Cardiac muscle cell (in vitro differentiated cells and primary cell): ENCODE measurements around the gene TPO. TPM values are rescaled to one million over a fixed set of nuclear protein-coding genes. Genes with fewer than 3 reads are reported as not detected.
A peak's percentile ranks its signal among the peaks of the same experiment; 100 is the strongest.

Source experiments
- DNase-seq, 2 donors: peaks; one replicate each; pipeline versions ENCODE4 v3.0.0 to v3.0.0-alpha.2; 2010 to 2017; ENCODE audit warnings: low read depth in 1 of 2, low spot score in 1 of 2
- H3K27ac ChIP-seq: fragments of 200-600 bp; sonication (generic); 2 replicates; pipeline ENCODE4 v1.5.1; 2016
- H3K27me3 ChIP-seq: fragments of 200-600 bp; sonication (generic); 2 replicates; pipeline ENCODE4 v1.6.0; 2016; ENCODE audit warnings: control low read depth
- H3K36me3 ChIP-seq: fragments of 200-600 bp; sonication (generic); 2 replicates; pipeline ENCODE4 v1.5.1; 2016; ENCODE audit warnings: control low read depth
- H3K4me1 ChIP-seq: fragments of 200-600 bp; sonication (generic); 2 replicates; pipeline ENCODE4 v1.8.1; 2017; ENCODE audit warnings: low read depth, mild to moderate bottlenecking, mixed run types
- H3K4me3 ChIP-seq: fragments of 200-600 bp; sonication (generic); 2 replicates; pipeline ENCODE4 v1.5.1; 2016; ENCODE audit warnings: mild to moderate bottlenecking
- H3K9me3 ChIP-seq: fragments of 200-600 bp; sonication (generic); 2 replicates; pipeline ENCODE4 v1.5.1; 2017; ENCODE audit warnings: low read depth, mild to moderate bottlenecking, control low read depth
- polyA plus RNA-seq: library from polyadenylated mRNA; unstranded; fragments of >200 nt; fragmentation: Nextera tagmentation; extraction: Ambion mirVana; gene quantifications from 2 replicates; pipeline ENCODE4 v1.2.1, GENCODE V29; 2016
- total RNA-seq: library from RNA; depleted of rRNA; stranded (reverse); fragments of >200 nt; gene quantifications from 2 replicates; pipeline ENCODE4 v1.2.3, GENCODE V29; 2016
- TF ChIP-seq, protein P1 (sequence below): IDR thresholded peaks from 2 replicates; pipeline ENCODE4 v1.5.1; 2012; ENCODE audit warnings: low read depth, mild to moderate bottlenecking, low read length

The TPO gene
- total and polyA plus RNA-seq, 2 experiments from 2014 or later: 0.46 to 0.71 TPM

DNA sequence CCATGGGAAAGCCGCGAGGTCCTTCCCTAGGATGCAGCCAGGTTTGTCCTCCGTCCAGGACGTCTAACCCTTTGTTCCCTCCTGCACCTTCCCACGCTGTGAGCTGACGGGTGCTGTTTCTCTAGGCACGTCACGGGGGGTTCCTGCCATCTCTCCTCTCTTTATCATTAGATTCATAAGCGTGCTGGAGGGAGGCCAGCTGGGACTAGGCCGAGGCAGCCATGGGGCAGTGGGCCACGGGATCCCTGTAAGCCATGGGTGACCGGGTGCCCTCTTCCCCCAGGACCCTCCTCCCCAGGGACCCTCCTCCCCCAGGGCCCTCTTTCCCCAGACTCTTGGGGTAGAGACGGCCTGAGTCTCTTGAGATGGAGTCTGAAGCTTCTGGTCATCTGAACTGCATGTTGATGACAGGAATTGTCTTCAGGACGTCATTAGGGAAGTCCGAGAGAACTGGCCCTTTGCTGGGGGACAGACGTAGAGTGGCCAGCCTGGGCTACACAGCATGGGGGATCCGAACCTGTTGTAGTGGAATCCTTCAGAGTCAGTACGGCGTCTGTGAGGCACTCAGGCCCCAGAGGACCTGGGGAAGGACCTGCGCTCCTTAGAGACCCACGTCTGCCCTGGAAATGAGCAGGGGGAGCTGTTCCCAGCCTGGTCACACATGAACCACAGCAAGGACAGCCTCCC is 108.1 kb downstream of the TPO start:
- Histone ChIP-seq H3K36me3 (no peaks in the 10 kb centered on the region), H3K9me3 (no peaks in the 10 kb centered on the region), H3K27ac (no peak overlapping the region), H3K4me1 (no peaks in the 10 kb centered on the region), H3K4me3 (no peak overlapping the region), H3K27me3 (no peaks in the 10 kb centered on the region)
- DNase-seq: no peak
- TF ChIP-seq, protein P1, sequence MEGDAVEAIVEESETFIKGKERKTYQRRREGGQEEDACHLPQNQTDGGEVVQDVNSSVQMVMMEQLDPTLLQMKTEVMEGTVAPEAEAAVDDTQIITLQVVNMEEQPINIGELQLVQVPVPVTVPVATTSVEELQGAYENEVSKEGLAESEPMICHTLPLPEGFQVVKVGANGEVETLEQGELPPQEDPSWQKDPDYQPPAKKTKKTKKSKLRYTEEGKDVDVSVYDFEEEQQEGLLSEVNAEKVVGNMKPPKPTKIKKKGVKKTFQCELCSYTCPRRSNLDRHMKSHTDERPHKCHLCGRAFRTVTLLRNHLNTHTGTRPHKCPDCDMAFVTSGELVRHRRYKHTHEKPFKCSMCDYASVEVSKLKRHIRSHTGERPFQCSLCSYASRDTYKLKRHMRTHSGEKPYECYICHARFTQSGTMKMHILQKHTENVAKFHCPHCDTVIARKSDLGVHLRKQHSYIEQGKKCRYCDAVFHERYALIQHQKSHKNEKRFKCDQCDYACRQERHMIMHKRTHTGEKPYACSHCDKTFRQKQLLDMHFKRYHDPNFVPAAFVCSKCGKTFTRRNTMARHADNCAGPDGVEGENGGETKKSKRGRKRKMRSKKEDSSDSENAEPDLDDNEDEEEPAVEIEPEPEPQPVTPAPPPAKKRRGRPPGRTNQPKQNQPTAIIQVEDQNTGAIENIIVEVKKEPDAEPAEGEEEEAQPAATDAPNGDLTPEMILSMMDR: no peak

DNA sequence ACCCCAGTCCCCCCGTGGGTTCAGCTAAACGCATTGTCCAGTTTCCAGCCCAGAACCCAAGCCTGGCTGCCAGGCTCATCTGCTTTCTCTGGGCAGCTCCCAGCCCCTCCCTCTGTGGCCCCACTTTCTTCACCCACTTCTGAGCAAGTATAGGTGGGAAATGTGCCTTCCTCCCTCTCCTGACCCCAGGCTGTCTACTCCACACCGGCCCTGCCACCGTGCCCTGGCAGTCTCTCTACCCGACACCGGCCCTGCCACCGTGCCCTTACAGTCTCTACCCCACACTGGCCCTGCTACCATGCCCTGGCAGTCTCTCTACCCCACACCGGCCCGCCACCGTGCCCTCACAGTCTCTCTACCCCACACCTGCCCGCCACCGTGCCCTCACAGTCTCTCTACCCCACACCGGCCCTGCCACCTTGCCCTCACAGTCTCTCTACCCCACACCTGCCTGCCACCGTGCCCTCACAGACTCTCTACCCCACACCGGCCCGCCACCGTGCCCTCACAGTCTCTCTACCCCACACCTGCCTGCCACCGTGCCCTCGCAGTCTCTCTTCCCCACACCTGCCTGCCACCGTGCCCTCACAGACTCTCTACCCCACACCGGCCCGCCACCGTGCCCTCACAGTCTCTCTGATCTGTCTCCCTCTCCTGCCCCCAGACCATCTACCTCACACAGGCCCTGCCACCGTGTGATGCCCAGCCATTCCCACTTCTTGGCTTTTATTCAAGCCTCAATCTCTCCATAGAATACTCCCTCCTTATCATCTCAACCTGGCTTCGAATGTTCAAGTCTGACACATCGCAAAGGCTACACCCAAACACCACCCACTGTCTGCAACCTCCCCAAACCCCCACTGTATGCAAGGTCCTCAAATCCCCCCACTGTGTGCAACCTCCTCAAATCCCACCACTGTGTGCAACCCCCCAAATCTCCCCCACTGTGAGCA is 108.9 kb downstream of the TPO start:
- no peak for DNase-seq
- no peaks in the 10 kb centered on the region for H3K9me3 ChIP-seq
- H3K27me3 ChIP-seq: no peaks in the 10 kb centered on the region
- H3K4me1 ChIP-seq: no peaks in the 10 kb centered on the region
- TF ChIP-seq, protein P1: no peak
- no peaks in the 10 kb centered on the region for H3K36me3 ChIP-seq
- H3K4me3 ChIP-seq: no peak overlapping the region
- H3K27ac ChIP-seq: no peak overlapping the region

- H3K27ac ChIP-seq: no peak overlapping the region
- H3K4me1 ChIP-seq: no peaks in the 10 kb centered on the region
- DNase-seq: no peak
- H3K36me3 ChIP-seq: no peaks in the 10 kb centered on the region
- H3K9me3 ChIP-seq: no peaks in the 10 kb centered on the region
- TF ChIP-seq, protein P1: no peak
- H3K4me3 ChIP-seq: no peak overlapping the region
- peaks cover 7% of the 10 kb centered on the region for H3K27me3 ChIP-seq
Observed at GRCh38 chr2:1527153-1527992, 114.1 kb downstream of the TPO start.

- Histone ChIP-seq H3K27ac (no peak overlapping the region), H3K36me3 (no peaks in the 10 kb centered on the region), H3K4me3 (no peak overlapping the region), H3K27me3 (peaks cover 7% of the 10 kb centered on the region), H3K9me3 (no peaks in the 10 kb centered on the region), H3K4me1 (no peaks in the 10 kb centered on the region)
- TF ChIP-seq, protein P1: no peak
- no peak for DNase-seq
Observed at GRCh38 chr2:1528273-1529064, 115.2 kb downstream of the TPO start.

DNA sequence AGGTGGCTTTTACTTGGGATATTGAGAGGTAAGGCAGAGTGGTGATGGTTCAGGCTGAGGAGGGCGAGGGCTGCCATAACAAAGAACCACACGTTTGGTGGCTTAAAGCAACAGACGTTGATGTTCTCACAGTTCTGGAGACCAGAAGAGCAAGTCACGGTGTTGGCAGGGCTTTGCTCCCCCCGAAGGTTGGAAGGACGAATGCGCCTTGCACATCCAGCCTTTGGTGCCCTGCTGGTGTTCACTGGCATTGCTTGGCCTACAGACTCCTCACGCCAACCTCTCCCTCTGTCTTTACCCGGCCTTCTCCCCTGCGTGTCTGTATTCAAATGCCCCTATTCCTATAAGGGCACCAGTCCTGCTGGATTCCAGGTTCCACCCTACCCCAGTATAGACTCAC is 125.4 kb downstream of the TPO start:
- Histone ChIP-seq H3K27me3 (no peaks in the 10 kb centered on the region), H3K36me3 (no peaks in the 10 kb centered on the region), H3K4me1 (no peaks in the 10 kb centered on the region), H3K27ac (no peak overlapping the region), H3K4me3 (no peak overlapping the region), H3K9me3 (no peaks in the 10 kb centered on the region)
- TF ChIP-seq, protein P1: peak; percentile 34
- DNase-seq: peak; percentile 21 to 62
